Activated naive CD4-positive, alpha-beta T cell treated with anti-CD3 and anti-CD28 coated beads, Interleukin-2, amount 10 ng/mL, durations not matched to agents 7 days and 5 days (primary cell): ENCODE measurements around the gene CASK.

Experiments used
- CTCF ChIA-PET: fragments of 350-600 bp; sonication (Branson Sonifier 250); formaldehyde crosslinking; loops from one replicate; lab custom pipeline; 2021; ENCODE audit warnings: antibody characterized with exemption; lab: Charles Lee
- DNase-seq: peaks from one replicate; pipeline ENCODE4 v3.0.0-alpha.2; 2020
- H3K27ac Mint-ChIP-seq: one replicate; pipeline ENCODE4 v1.8.0; 2021; ENCODE audit warnings: mild to moderate bottlenecking, moderate library complexity, mixed read lengths
- H3K27me3 Mint-ChIP-seq: one replicate; pipeline ENCODE4 v1.8.0; 2021; ENCODE audit warnings: mild to moderate bottlenecking, mixed read lengths
- H3K36me3 Mint-ChIP-seq: one replicate; pipeline ENCODE4 v1.8.0; 2021; ENCODE audit warnings: mixed read lengths
- H3K4me1 Mint-ChIP-seq: one replicate; pipeline ENCODE4 v1.8.0; 2021; ENCODE audit warnings: mixed read lengths
- H3K4me3 Mint-ChIP-seq: one replicate; pipeline ENCODE4 v1.8.0; 2021; ENCODE audit warnings: mild to moderate bottlenecking, moderate library complexity, mixed read lengths
- H3K9me3 Mint-ChIP-seq: one replicate; pipeline ENCODE4 v1.8.0; 2021; ENCODE audit warnings: mixed read lengths

CASK gene

DNA sequence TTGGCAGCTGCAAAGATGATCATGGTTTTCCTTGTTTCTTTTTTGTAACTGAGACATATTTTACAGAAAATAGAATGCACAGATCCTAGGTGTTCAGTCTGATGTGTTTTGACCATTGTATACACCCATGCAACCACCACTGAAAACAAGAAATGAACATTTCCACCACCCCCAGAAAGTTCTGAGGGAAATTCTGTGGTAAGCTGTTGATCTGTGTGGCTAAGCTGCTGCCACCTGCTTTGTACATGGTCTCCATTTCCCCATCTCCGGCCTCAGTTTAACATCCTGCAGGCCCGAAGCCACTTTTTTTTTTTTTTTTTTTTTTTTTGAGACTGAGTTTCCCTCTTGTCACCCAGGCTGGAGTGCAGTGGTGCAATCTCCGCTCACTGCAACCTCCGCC, 411.0 kb downstream of the CASK start:
- Mint-ChIP-seq H3K4me3 (no peak overlapping the region), H3K27ac (peak overlapping the region; percentile 85), H3K4me1 (peaks cover 22% of the 10 kb centered on the region), H3K27me3 (no peaks in the 10 kb centered on the region), H3K9me3 (no peaks in the 10 kb centered on the region), H3K36me3 (peaks cover 6% of the 10 kb centered on the region)
- peak; percentile 34 for DNase-seq
- CTCF ChIA-PET = no interaction called here

DNA sequence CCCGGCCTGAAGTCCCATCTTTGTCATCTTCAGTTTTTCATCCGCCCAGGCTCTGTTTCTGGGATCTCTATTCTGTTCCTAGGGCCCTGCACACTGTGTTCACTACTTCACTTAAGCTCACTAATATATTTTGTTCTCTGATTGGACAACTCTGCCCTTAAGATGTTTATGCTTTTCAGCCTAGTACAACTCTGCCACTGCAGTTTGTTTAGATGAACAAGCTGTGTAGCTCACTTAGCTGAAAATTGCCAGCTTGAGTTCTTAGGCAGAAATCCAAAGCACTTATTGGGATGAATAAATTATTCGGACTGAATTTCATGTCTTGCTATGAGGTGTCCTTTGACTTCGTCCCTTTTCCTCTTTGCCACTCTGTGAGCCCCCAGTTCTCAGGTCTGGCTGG, 415.4 kb downstream of the CASK start:
- Mint-ChIP-seq H3K36me3 (no peaks in the 10 kb centered on the region), H3K27me3 (no peaks in the 10 kb centered on the region), H3K4me1 (peaks cover 10% of the 10 kb centered on the region), H3K27ac (no peak overlapping the region), H3K4me3 (no peak overlapping the region), H3K9me3 (no peaks in the 10 kb centered on the region)
- DNase-seq = no peak
- CTCF ChIA-PET = no interaction called here

DNA sequence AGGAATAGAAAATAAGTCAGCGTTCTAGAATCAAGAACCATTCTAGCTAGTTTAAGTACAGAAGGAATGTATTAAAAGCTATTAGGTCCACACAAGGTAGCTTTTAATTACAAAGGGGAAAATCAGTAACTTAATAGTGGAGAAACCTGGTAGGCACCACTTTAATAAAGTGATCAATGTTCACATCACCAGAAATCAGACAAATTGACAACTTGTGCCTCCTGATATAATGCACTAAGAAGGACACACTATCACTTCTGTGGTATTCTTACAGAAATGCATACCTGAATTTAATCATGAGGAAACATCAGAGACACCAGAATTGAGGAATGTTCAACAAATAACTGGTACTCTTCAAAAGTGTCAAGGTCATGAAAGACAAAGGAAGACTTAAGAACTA, 421.4 kb downstream of the CASK start:
- H3K4me1 Mint-ChIP-seq = peaks cover 13% of the 10 kb centered on the region
- CTCF ChIA-PET = no interaction called here

DNA sequence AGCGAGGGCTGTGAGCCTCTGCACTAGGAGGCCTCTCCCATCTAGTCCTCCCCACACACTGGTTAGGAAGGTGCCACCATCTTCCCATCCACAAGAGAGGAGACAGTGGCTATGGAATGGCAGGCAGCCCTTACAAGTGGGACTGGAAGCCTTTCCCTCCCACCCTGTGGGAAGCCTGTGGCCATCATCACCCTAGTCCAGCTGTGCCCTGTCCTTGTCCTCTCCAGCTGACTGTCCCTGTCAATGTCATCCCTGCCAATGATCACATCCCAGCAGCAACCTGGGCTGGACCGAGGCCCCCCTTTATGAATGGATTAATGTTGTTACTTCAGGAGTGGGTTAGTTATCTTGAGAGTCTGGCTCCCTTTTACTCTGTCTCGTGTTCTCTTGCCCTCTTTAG, 423.4 kb downstream of the CASK start:
- Mint-ChIP-seq H3K9me3 (no peaks in the 10 kb centered on the region), H3K4me3 (no peak overlapping the region), H3K27ac (no peak overlapping the region), H3K36me3 (no peaks in the 10 kb centered on the region), H3K27me3 (no peaks in the 10 kb centered on the region), H3K4me1 (peaks cover 13% of the 10 kb centered on the region)
- no peak for DNase-seq
- CTCF ChIA-PET = no interaction called here

More for the DNA sequence above, 421.4 kb downstream of the CASK start:
- DNase-seq = no peak
- Mint-ChIP-seq H3K27ac (no peak overlapping the region), H3K9me3 (no peaks in the 10 kb centered on the region), H3K27me3 (no peaks in the 10 kb centered on the region), H3K36me3 (no peaks in the 10 kb centered on the region), H3K4me3 (no peak overlapping the region)

DNA sequence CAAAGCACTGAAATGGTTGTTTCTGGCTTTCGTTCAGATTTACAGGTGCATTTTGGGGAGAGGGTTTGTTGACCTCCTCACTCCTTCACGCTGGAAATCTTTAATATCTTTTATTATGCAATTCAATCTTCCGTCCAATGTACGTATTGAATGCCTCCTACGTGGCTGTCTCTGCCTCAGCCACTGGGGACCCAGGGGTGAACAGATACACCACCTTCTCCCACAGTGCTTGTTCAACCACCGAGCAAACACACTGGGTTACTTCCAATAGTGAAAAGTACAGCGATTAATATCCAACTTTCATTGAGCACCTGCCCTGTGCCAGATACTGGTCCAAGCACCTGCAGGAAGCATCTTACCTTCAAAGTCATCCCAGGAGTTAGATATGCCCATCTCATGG, 424.2 kb downstream of the CASK start:
- peak overlapping the region; percentile 34 for H3K27ac Mint-ChIP-seq
- no peaks in the 10 kb centered on the region for H3K36me3 Mint-ChIP-seq
- no peaks in the 10 kb centered on the region for H3K27me3 Mint-ChIP-seq
- H3K4me3 Mint-ChIP-seq = no peak overlapping the region
- no peaks in the 10 kb centered on the region for H3K9me3 Mint-ChIP-seq
- DNase-seq = no peak
- H3K4me1 Mint-ChIP-seq = peaks cover 13% of the 10 kb centered on the region
- CTCF ChIA-PET = no interaction called here

DNA sequence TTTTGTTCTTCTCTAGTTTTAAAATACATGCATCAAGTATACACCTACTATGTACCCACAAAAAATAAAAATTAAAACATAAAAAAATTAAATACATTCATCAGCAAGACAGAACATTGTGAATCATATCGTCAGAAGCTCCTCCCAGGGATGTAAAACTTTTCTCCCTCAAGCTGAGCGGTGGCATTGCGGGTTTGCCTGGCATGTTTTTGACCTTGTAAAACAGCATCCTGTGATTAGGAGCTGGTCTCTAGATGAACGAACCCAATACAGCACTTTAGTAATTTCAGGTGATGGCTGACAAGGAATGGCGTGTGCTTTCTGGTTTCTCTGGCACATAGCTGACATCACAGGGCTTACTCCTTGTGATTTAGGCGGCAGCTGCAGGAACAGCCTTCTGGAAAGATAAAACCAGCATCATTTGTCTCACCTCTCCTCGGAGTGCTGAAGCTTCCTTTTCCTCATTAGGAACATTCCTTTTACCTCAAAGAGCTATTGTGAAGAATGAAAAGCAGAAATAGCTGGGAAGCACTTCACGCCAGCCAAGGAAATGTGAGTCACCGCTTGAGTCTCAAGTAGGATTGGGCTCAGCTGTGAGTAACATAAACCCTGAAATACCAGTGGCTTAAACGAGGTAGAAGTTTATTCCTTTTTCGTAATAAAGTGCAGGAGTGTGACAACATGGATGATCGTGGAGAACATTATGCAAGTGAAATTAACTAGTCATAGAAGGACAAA, 431.9 kb downstream of the CASK start:
- no peak for DNase-seq
- H3K4me3 Mint-ChIP-seq = no peak overlapping the region
- H3K9me3 Mint-ChIP-seq = peaks cover 3% of the 10 kb centered on the region
- H3K27me3 Mint-ChIP-seq = no peaks in the 10 kb centered on the region
- peaks cover 2% of the 10 kb centered on the region for H3K36me3 Mint-ChIP-seq
- CTCF ChIA-PET = no interaction called here
- no peak overlapping the region for H3K27ac Mint-ChIP-seq
- no peaks in the 10 kb centered on the region for H3K4me1 Mint-ChIP-seq

DNA sequence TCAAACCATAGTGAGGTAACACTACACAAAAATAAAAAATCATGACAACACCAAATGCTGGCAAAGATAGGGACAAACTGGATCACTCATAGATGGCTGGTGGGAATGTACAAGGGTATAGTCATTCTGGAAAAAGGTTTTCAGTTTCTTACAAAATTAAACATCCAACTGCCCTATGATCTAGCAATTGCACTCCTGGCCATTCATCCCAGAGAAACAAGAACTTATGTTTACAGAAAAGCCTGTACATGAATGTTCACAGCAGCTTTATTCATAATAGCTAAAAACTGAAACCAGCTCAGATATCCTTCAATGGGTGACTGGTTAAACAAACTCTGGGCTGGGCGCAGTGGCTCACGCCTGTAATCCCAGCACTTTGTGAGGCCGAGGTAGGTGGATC, 432.9 kb downstream of the CASK start:
- Mint-ChIP-seq H3K4me3 (no peak overlapping the region), H3K4me1 (no peaks in the 10 kb centered on the region), H3K27me3 (no peaks in the 10 kb centered on the region), H3K9me3 (peaks cover 3% of the 10 kb centered on the region), H3K27ac (no peak overlapping the region), H3K36me3 (peaks cover 2% of the 10 kb centered on the region)
- DNase-seq = no peak
- CTCF ChIA-PET = no interaction called here

DNA sequence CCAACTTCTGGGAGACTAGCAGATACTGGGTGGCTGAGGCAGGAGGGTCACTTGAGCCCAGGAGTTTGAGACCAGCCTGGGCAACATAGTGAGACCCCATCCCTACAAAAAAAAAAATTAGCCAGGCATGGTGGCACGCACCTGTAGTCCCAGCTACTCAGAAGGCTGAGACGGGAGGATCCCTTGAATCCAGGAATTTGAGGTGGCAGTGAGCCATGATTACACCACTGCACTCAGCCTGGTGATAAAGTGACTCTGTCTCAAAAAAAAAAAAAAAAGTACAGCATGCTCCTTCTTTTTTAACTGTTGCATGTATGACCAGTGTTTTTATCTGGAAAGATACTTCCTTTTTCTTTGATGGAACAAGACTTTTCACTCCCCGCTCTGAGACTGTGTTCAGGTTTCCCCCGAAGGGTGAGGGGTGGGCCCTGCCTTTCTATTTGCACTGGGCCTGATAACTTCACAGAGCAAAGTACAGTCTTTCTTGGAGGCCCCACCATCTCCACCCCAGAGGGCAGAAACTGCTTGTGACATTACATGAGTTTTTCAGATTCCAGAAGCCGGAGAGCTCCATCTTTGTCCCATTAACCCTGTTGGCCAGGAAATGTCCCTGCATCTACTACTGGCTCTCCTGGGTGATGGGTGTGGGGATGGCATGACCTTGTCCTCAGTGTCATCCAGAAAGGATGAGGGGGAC, 441.1 kb downstream of the CASK start:
- H3K27ac Mint-ChIP-seq = no peak overlapping the region
- DNase-seq = no peak
- no peaks in the 10 kb centered on the region for H3K4me1 Mint-ChIP-seq
- H3K4me3 Mint-ChIP-seq = no peak overlapping the region
- CTCF ChIA-PET = no interaction called here
- peaks cover under 1% of the 10 kb centered on the region for H3K9me3 Mint-ChIP-seq
- no peaks in the 10 kb centered on the region for H3K36me3 Mint-ChIP-seq
- no peaks in the 10 kb centered on the region for H3K27me3 Mint-ChIP-seq

DNA sequence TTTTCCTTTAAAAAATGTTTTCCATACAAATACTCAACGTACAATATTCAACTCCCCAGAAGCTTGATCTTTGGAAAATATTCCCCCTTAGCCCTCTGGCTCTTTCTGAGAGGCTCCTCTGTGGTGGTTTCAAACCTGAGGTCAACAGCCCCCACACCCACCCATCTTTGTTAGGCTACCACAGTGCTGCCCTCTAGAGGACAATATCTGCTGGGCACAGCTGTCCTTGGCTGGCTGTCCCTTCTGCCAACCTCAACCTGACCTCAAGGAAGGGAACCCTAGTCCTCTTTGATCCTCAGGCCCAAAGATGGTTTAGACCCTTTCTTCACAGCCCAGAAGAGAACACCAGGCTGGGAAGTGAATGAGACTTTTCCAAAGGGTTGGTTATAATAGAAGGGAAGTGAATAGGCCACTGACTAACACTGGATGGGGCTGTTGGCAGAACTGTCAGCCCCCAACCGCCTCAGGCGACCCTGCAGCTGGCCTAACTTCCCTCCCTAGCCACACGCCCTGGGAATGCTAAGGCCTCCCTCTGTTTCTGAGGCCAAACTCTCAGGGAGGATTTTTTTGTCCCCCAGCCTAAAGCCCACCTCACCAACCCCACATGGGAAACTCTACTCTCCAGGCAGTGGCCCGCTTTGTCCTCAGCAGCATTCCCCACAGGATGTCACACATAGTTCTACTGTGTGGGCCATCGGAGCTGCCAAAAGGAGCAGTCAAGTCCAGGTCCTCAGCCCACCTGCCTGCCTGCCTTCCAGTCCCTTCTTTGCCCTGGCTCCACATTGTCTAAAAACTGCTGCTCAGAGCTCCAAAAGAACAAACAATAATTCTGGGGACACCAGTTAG, 441.9 kb downstream of the CASK start:
- Mint-ChIP-seq H3K4me3 (no peak overlapping the region), H3K27me3 (no peaks in the 10 kb centered on the region), H3K9me3 (no peaks in the 10 kb centered on the region), H3K4me1 (no peaks in the 10 kb centered on the region), H3K36me3 (no peaks in the 10 kb centered on the region), H3K27ac (no peak overlapping the region)
- CTCF ChIA-PET = no interaction called here
- peak; percentile 32 for DNase-seq

DNA sequence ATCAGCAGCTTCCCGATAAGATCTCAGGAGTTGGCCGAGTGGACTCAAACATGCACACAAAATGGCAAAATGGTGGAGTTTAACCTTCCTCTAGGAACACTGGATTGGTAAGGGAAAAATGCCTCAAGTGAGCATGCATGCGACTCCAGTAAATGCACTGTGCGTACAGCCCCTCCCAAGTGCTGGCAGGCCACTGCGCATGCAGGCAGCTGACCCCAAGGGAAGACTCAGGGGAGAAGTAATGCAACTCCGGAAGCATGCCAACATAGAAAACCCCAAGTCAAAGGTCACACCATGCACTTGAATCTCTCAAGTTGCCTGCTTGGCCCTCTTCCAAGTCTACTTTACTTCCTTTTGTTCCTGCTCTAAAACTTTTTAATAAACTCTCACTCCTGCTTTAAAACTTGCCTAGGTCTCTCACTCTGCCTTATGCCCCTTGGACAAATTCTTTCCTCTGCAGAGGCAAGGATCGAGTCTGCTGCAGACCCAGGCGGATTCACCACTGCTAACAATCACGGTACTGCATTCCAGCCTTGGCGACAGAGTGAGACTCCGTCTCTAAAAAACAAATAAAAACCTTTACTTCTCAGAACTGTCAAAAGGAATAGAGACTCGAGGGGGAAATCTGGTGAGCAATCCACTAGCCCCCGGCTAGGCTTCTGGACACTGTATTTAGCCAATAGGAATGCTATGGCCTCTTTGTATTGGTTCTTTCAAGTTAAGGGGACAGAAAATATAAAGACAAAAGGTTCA, 442.7 kb downstream of the CASK start:
- no peaks in the 10 kb centered on the region for H3K36me3 Mint-ChIP-seq
- H3K9me3 Mint-ChIP-seq = no peaks in the 10 kb centered on the region
- H3K27me3 Mint-ChIP-seq = no peaks in the 10 kb centered on the region
- H3K4me1 Mint-ChIP-seq = no peaks in the 10 kb centered on the region
- no peak overlapping the region for H3K4me3 Mint-ChIP-seq
- DNase-seq = no peak
- CTCF ChIA-PET = no interaction called here
- no peak overlapping the region for H3K27ac Mint-ChIP-seq

DNA sequence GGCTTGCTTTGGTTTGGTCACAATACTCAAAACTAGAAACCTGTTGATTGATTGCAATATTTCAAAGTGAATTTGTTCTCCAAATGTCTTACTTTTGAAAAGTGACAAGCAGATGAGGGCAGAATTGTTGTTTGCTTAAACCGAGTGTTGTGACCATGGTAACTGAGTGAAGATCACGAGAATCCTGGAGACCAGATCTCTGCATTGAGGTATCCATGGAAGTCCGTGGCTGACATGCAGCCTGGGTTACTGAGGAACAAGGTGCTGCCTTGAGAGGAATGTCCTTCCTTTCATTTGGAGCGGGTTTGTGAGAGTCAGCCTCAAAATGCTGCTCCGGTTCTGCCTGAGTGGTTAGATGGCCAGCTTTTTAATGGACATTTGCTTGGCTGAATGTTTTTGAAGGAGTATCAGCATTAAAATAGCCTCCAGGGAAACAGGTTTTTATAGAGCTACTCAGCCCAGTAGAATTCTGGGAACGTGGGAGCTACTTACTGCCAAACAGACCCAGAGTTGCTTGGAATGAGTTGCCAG, 444.9 kb downstream of the CASK start:
- DNase-seq = no peak
- Mint-ChIP-seq H3K36me3 (no peaks in the 10 kb centered on the region), H3K4me1 (no peaks in the 10 kb centered on the region), H3K4me3 (no peak overlapping the region), H3K27ac (no peak overlapping the region), H3K9me3 (no peaks in the 10 kb centered on the region), H3K27me3 (peaks cover 3% of the 10 kb centered on the region)
- CTCF ChIA-PET = no interaction called here

DNA sequence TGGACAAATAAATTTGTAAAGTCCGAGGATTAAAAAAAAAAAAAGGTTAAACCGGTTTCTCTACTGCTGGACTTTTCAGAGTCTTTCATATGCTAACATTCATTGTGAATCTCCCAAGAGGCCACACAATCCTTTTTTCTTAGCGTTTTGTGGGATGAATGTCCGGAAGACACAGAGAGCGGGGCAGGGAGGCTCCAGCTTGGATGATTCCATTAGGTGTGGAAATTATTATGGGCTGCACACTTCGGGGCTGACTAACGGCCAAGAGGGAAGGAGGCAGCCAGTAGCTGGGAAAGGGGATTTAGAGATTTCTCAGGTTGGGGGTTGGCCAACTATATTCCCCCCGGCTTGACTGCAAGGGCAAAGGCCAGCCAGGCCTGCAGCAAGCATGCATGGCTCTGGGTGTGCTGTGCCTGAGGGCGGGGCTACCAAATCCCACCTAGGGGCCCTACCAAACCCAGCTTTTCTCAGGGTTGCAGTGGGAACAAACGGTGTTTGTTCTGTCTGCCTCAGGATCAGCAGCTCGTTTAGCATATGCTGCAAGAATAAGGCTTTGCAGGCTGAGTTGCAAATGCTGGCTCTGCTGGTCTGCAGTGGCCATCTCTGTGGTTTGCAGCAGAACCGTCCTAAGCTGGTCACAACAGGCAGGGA, 447.6 kb downstream of the CASK start:
- Mint-ChIP-seq H3K27me3 (peaks cover 3% of the 10 kb centered on the region), H3K4me1 (no peaks in the 10 kb centered on the region)
- CTCF ChIA-PET = no interaction called here

DNA sequence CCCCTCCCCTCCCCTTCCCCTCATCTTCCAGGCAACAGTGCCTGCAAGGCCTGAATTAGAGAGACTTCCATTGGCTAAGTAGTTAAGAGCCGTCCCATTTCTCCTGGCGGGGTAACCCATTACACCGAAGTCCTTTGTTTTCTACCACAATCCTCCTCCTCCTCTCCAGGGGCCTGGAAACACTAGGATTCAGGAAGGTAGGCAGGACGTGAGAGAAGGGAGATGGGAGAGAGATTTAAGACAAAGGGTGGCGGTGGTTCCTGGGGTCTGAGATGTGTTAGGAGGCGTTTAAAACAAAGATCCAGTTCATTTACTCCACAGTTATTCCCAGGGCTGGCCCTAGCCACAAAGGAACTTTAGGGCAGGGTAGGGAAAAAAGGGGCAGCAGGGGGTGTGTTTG, 448.2 kb downstream of the CASK start:
- Mint-ChIP-seq H3K36me3 (no peaks in the 10 kb centered on the region), H3K27ac (peak overlapping the region; percentile 49), H3K4me1 (no peaks in the 10 kb centered on the region), H3K4me3 (no peak overlapping the region), H3K9me3 (no peaks in the 10 kb centered on the region), H3K27me3 (peaks cover 3% of the 10 kb centered on the region)
- DNase-seq = no peak
- CTCF ChIA-PET = no interaction called here

More for the DNA sequence above, 447.6 kb downstream of the CASK start:
- no peak for DNase-seq
- Mint-ChIP-seq H3K36me3 (no peaks in the 10 kb centered on the region), H3K9me3 (no peaks in the 10 kb centered on the region), H3K27ac (no peak overlapping the region), H3K4me3 (no peak overlapping the region)
